ENCODE results near the gene UAP1L1. TPM values are rescaled to one million over a fixed set of nuclear protein-coding genes. Genes with fewer than 3 reads are reported as not detected.

Gene UAP1L1
- total and polyA plus RNA-seq, 9 of the 15 experiments (the other 6 are each of a cell fraction or from before 2014, with no cell fraction given), result 0.20 to 8.6 (median 3.7) TPM

DNA sequence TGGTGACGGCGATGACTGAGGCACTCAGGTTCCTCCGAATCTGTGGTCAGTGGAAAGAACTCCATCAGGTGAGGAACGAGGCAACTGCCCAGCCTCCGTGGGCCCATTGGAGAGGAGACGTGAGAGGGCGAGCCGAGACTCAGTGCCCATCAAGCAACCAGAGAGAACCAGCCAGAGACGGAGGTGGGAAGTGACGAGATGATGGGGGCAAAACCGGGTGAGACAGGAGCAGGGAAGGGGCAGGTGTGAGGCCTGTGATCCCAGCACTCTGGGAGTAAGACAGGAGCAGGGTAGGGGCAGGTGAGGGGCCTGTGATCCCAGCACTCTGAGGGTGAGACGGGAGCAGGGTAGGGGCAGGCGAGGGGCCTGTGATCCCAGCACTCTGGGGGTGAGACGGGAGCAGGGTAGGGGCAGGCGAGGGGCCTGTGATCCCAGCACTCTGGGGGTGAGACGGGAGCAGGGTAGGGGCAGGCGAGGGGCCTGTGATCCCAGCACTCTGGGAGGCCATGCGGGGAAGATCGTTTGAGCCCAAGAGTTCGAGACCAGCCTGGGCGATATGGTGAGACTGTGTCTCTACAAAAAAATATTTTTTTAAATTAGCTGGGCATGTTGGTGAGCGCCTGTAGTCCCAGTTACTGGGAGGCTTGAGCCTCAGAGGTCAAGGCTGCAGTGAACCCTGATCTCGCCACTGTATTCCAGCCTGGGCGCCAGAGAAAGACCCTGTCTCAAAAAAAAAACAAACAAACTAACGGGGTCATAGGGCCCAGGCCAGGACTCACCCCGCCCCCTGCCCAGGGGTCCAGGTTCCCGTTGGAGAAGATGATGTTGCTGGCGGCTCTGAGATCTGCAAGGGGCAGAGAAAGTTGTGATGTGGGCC, 33.8 kb downstream of the UAP1L1 start:
- intact Hi-C loops (cut with micrococcal nuclease) (no loop called here), in situ Hi-C loops (cut with MboI) (no loop called here)
- TF ChIP-seq, protein P1, sequence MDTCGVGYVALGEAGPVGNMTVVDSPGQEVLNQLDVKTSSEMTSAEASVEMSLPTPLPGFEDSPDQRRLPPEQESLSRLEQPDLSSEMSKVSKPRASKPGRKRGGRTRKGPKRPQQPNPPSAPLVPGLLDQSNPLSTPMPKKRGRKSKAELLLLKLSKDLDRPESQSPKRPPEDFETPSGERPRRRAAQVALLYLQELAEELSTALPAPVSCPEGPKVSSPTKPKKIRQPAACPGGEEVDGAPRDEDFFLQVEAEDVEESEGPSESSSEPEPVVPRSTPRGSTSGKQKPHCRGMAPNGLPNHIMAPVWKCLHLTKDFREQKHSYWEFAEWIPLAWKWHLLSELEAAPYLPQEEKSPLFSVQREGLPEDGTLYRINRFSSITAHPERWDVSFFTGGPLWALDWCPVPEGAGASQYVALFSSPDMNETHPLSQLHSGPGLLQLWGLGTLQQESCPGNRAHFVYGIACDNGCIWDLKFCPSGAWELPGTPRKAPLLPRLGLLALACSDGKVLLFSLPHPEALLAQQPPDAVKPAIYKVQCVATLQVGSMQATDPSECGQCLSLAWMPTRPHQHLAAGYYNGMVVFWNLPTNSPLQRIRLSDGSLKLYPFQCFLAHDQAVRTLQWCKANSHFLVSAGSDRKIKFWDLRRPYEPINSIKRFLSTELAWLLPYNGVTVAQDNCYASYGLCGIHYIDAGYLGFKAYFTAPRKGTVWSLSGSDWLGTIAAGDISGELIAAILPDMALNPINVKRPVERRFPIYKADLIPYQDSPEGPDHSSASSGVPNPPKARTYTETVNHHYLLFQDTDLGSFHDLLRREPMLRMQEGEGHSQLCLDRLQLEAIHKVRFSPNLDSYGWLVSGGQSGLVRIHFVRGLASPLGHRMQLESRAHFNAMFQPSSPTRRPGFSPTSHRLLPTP (IDR thresholded peaks at IDR 0.05; ENCODE audit: borderline replicate concordance, extremely low read depth, insufficient read length), result no peak
- no peak for TF ChIP-seq CAMTA2 (CRISPR knock-in tag; conservative IDR thresholded peaks at IDR 0.05)
- TF ChIP-seq NONO (IDR thresholded peaks at IDR 0.05; ENCODE audit: low read depth in 2 of 2, low read length in 1 of 2), result no peak
- TF ChIP-seq ELF4 (CRISPR knock-in tag; IDR thresholded peaks at IDR 0.05), result no peak
- no peak for TF ChIP-seq ZNF316 (IDR thresholded peaks at IDR 0.05)
- no peak for TF ChIP-seq RNF2 (IDR thresholded peaks at IDR 0.05)
- no peak for TF ChIP-seq POLR2A (conservative IDR thresholded peaks at IDR 0.05)
- Histone ChIP-seq H3K9me1 (ENCODE audit: control insufficient read depth, insufficient read depth, low read length) (no peaks in the 10 kb centered on the region), H3K4me3 (no peak overlapping the region), H3K9ac (ENCODE audit: insufficient read depth in 1 of 2, low read depth in 2 of 2, low read length in 2 of 2) (no peak overlapping the region), H3K4me1 (replicated peaks in 1 of 2; ENCODE audit: control insufficient read depth in 2 of 2, insufficient read depth in 2 of 2, low read length in 2 of 2) (peaks cover 9 to 87% of the 10 kb centered on the region in 2 experiments), H3K79me2 (ENCODE audit: control insufficient read depth, insufficient read depth, low read length) (peaks cover 27% of the 10 kb centered on the region), H3K27me3 (ENCODE audit: control insufficient read depth in 2 of 2, insufficient read depth in 2 of 2, low read length in 2 of 2) (no peaks in the 10 kb centered on the region), H3K36me3 (ENCODE audit: control insufficient read depth, insufficient read depth, low read length) (peaks cover 74% of the 10 kb centered on the region; the same call in 2 of the 3 replicates), H3K27ac (ENCODE audit: extremely low read depth, low read depth, low read length) (no peak overlapping the region), H3K4me2 (ENCODE audit: insufficient read depth, low read length) (no peak overlapping the region), H3K9me3 (replicated peaks; ENCODE audit: control insufficient read depth, insufficient read depth, low read depth, low read length) (no peaks in the 10 kb centered on the region), H4K20me1 (replicated peaks; ENCODE audit: control insufficient read depth, insufficient read depth, low read length) (no peaks in the 10 kb centered on the region), H2AFZ (ENCODE audit: low read depth, low read length) (no peak overlapping the region)
- WGBS (ENCODE audit: insufficient coverage, low coverage, missing lambda C conversion rate), result 88% methylated on average over 21 of the region's 28 CpGs
- ATAC-seq, result no peak
- no peak for FAIRE-seq
- BruUV-seq (replicated peaks), result no TSS peak
- DNase-seq (ENCODE audit: extremely low read depth in 1 of 4, low spot score in 3 of 4), result peak in 1 of 4 experiments; percentile 6
- POLR2A ChIA-PET, result interaction anchor here (0.7 kb wide), 1 partner anchor 18 kb away, joined by 4 read pairs; no protein-coding TSS in a partner anchor
- CTCF ChIA-PET (ENCODE audit: low intra/inter-chr PET ratio), result no interaction called here

All from K562 (cell line).